ENCODE results near the gene RAPGEF5. TPM values are rescaled to one million over a fixed set of nuclear protein-coding genes. Genes with fewer than 3 reads are reported as not detected.

Gene RAPGEF5
- total RNA-seq, 1 experiment from 2014 or later = 16.4 TPM

DNA sequence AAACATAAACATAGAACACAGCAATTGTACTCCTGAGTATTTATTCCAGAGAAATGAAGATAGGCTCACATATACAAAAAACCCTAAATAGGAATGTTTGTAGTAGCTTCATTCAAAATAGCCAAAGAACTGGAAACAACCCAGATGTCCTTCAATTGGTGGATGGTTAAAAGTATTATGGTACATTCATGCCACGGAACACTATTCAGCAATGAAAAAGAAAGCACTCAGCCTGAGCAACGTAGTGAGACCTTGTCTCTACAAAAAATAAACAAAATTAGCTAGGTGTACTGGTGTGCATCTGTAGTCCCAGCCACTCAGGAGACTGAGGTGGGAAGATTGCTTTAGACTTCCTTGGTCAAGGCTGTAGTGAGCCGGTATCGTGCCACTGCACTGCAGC lies 94.4 kb downstream of the RAPGEF5 start:
- H3K4me3 ChIP-seq = no peak overlapping the region
- H4K20me1 ChIP-seq (ENCODE audit: insufficient read depth) = no peaks in the 10 kb centered on the region
- H3K9me3 ChIP-seq (ENCODE audit: insufficient read depth, low read depth) = no peaks in the 10 kb centered on the region
- no peaks in the 10 kb centered on the region for H3K79me2 ChIP-seq (ENCODE audit: low read depth)
- H3K36me3 ChIP-seq (ENCODE audit: low read depth) = no peaks in the 10 kb centered on the region
- H3K27ac ChIP-seq = no peak overlapping the region
- no peak for DNase-seq
- ChIA-PET CTCF (no interaction called here), POLR2A (ENCODE audit: unreplicated experiment) (interaction anchor here (0.6 kb wide), 1 partner anchor 16 kb away, joined by 3 read pairs; no protein-coding TSS in a partner anchor)
- no peaks in the 10 kb centered on the region for H3K27me3 ChIP-seq (ENCODE audit: insufficient read depth, low read depth)
- 0 out of 2 replicates have a peak, but pooled peaks cover 4% of the 10 kb centered on the region for H3K9me2 ChIP-seq (ENCODE audit: insufficient read depth)
- no peak overlapping the region for H3K4me2 ChIP-seq
- TF ChIP-seq, protein P1, sequence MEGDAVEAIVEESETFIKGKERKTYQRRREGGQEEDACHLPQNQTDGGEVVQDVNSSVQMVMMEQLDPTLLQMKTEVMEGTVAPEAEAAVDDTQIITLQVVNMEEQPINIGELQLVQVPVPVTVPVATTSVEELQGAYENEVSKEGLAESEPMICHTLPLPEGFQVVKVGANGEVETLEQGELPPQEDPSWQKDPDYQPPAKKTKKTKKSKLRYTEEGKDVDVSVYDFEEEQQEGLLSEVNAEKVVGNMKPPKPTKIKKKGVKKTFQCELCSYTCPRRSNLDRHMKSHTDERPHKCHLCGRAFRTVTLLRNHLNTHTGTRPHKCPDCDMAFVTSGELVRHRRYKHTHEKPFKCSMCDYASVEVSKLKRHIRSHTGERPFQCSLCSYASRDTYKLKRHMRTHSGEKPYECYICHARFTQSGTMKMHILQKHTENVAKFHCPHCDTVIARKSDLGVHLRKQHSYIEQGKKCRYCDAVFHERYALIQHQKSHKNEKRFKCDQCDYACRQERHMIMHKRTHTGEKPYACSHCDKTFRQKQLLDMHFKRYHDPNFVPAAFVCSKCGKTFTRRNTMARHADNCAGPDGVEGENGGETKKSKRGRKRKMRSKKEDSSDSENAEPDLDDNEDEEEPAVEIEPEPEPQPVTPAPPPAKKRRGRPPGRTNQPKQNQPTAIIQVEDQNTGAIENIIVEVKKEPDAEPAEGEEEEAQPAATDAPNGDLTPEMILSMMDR (conservative IDR thresholded peaks at IDR 0.05) = no peak
- TF ChIP-seq EZH2 (IDR thresholded peaks at IDR 0.05; ENCODE audit: low read depth) = no peak
- intact Hi-C loops (cut with micrococcal nuclease; ENCODE audit: unreplicated experiment) = no loop called here
- no peaks in the 10 kb centered on the region for H3F3A ChIP-seq (ENCODE audit: insufficient read depth, low read depth)
- BruUV-seq (replicated peaks) = no TSS peak
- H2AFZ ChIP-seq = no peak overlapping the region
- H3K4me1 ChIP-seq (replicated peaks; ENCODE audit: insufficient read depth) = no peaks in the 10 kb centered on the region

DNA sequence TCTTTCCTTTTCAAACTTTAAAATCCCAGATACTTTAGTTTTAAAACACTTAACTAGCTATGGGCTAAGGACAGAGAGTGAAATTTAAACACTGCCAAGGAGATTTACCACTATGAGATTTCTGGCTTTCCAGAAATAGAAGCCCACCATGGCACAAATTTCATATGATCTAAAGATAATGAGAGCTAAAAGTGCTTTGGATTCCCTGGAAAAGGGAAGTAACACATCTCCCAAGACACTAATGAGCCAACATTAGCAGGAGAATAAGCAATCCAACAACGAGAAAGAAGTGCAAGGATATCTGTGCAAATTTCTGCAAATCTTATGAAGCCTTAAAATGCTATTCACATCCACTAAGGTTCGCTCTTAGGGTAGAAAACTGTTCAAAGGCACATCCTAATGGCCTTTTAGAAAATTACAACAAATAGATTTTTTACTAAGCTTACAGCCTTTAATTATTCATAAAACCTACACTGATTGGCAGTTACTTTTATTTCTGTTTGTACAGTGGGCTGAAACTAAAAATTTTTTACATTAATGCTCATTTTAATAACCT lies 100.3 kb downstream of the RAPGEF5 start:
- Histone ChIP-seq H3K79me2 (ENCODE audit: low read depth) (no peaks in the 10 kb centered on the region), H3K27me3 (ENCODE audit: insufficient read depth, low read depth) (no peaks in the 10 kb centered on the region), H3K4me3 (no peak overlapping the region), H4K20me1 (ENCODE audit: insufficient read depth) (no peaks in the 10 kb centered on the region), H2AFZ (no peak overlapping the region), H3K27ac (no peak overlapping the region), H3K9me3 (ENCODE audit: insufficient read depth, low read depth) (no peaks in the 10 kb centered on the region), H3F3A (ENCODE audit: insufficient read depth, low read depth) (no peaks in the 10 kb centered on the region), H3K36me3 (ENCODE audit: low read depth) (no peaks in the 10 kb centered on the region), H3K4me1 (replicated peaks; ENCODE audit: insufficient read depth) (no peaks in the 10 kb centered on the region), H3K4me2 (no peak overlapping the region), H3K9me2 (ENCODE audit: insufficient read depth) (0 out of 2 replicates have a peak, but pooled peaks cover 4% of the 10 kb centered on the region)
- no peak for DNase-seq
- BruUV-seq (replicated peaks) = no TSS peak
- intact Hi-C loops (cut with micrococcal nuclease; ENCODE audit: unreplicated experiment) = no loop called here
- TF ChIP-seq, protein P1 (conservative IDR thresholded peaks at IDR 0.05) = 0 out of 2 replicates have a peak, but pooled peaks have one; percentile 10
- no peak for TF ChIP-seq EZH2 (IDR thresholded peaks at IDR 0.05; ENCODE audit: low read depth)
- CTCF ChIA-PET = no interaction called here
- POLR2A ChIA-PET (ENCODE audit: unreplicated experiment) = no interaction called here

DNA sequence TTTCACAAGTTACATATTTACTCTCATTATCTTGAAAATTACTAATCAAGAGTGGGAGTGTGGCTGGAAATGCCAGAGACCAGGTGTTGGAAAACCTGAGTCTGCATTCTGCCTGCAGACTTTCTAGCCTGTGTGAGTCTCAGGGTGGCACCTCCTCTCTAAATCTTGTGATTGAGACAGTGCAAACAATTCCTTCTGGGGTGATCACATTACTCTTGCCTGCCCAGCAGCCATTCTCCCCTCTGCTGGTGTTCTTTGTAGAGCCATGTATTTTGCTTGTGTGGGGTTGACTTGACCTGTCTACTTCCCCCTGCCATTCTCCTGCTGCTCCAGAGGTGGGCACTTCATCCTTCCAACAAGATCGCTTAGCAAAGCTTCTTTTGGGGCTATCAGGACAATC lies 101.1 kb downstream of the RAPGEF5 start:
- DNase-seq = no peak
- no peaks in the 10 kb centered on the region for H3K79me2 ChIP-seq (ENCODE audit: low read depth)
- no TSS peak for BruUV-seq (replicated peaks)
- H4K20me1 ChIP-seq (ENCODE audit: insufficient read depth) = no peaks in the 10 kb centered on the region
- 0 out of 2 replicates have a peak, but pooled peaks cover 4% of the 10 kb centered on the region for H3K9me2 ChIP-seq (ENCODE audit: insufficient read depth)
- H3K4me2 ChIP-seq = no peak overlapping the region
- intact Hi-C loops (cut with micrococcal nuclease; ENCODE audit: unreplicated experiment) = no loop called here
- no peak overlapping the region for H3K27ac ChIP-seq
- no peak overlapping the region for H2AFZ ChIP-seq
- ChIA-PET POLR2A (ENCODE audit: unreplicated experiment) (no interaction called here), CTCF (no interaction called here)
- no peaks in the 10 kb centered on the region for H3K36me3 ChIP-seq (ENCODE audit: low read depth)
- no peak for TF ChIP-seq EZH2 (IDR thresholded peaks at IDR 0.05; ENCODE audit: low read depth)
- TF ChIP-seq, protein P1 (conservative IDR thresholded peaks at IDR 0.05) = no peak
- H3F3A ChIP-seq (ENCODE audit: insufficient read depth, low read depth) = no peaks in the 10 kb centered on the region
- H3K4me3 ChIP-seq = no peak overlapping the region
- no peaks in the 10 kb centered on the region for H3K9me3 ChIP-seq (ENCODE audit: insufficient read depth, low read depth)
- H3K4me1 ChIP-seq (replicated peaks; ENCODE audit: insufficient read depth) = no peaks in the 10 kb centered on the region
- no peaks in the 10 kb centered on the region for H3K27me3 ChIP-seq (ENCODE audit: insufficient read depth, low read depth)
